GM18907 (cell line): ENCODE data around the gene CRX.
"Not testable (repeated sequence)": the region's sequence is repeated elsewhere in the genome, so short reads cannot be mapped to it uniquely, and the experiment has no call there.

Experiments used
- ATAC-seq: cut with Tn5 transposase; IDR thresholded peaks from one replicate; pipeline ENCODE4 v1.9.1; 2021; ENCODE audit warnings: mild to moderate bottlenecking, moderate library complexity; ENCODE audit not compliant: unreplicated experiment

CRX gene

DNA sequence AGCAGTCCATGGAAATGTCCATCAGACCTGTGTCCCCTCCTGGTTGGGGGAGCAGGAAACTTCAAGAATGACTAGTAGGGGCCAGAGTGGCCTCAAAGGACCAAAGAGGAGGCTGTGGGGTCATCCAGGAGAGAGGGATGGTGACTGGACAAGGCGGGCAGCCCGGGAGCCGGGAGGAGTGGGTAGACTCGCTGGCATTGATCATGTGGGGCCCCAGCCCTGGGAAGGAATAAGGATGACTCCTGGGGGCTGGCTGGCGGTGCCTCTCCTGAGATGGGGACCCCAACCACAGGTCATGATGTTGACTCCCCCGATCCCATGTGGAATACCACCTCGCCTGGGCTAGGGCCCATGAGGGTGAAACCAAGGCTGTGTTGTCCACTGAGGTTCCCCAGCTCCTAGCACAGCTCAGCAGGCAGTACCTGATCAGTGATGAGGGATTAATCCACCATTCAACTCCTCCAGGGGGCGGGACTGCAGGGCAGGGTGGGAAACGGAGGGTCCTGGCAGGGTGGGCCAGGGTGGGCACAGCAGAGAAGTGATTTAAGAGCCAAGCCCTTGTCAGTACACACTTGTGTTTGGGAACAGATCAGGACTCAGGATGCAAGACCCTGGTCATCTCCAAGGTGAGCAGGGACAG is 37.0 kb downstream of the CRX start, which contains the start of gene TPRX2:
Gene TPRX2, plus strand, starts transcription at position 590 of the 640 bp plus-strand sequence. Its CDS starts 12 bp downstream, at position 602.
- not testable (repeated sequence) for ATAC-seq

DNA sequence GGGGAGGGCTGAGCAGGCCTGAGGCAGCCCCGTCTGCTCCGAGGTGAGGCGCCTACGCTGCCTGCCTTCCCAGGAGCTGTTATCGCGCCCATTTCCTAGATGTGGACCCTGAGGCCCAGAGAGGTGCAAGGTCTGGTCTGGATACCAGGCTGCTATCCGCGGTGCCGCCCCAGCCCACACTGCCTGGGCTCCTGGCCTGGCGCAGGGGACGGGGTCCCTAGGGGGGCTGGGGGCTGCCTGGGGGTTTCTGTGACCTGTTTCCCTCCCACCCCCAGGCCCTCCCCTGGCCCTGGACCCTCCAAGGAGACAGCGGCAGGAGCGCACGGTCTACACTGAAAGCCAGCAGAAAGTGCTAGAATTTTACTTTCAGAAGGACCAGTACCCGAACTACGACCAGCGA is 38.1 kb downstream of the CRX start:
- ATAC-seq = not testable (repeated sequence)

DNA sequence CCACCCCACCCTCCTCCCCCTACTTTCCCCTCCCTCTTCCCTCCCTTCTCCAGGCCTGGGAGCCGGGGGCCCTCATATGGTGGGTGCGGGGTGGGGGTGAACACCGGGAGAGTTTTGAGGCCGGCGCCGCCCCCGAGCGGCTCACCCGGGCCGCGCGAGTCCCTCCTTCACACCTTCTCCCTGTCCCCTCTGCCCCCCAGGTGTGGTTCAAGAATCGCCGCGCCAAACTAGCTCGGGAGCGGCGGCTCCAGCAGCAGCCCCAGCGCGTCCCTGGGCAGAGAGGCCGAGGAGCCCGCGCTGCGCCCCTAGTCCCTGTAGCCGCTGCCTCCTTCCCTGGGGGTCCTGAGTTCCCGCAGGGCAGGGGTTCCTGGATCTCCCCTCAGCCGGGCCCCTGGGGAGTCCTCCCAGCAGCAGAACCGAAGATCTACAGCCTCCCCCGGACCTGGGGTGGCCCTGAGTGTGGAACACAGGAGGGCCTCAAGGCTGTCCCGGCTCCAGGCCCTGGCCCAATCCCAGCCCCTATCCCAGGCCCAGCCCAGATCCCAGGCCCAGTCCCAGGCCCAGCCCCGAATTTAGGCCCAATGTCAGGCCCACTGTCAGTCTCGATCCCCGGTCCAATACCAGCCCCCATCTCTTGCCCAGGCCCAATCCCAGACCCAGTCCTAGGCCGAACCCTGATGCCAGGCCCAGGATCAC is 39.0 kb downstream of the CRX start:
- no peak for ATAC-seq

DNA sequence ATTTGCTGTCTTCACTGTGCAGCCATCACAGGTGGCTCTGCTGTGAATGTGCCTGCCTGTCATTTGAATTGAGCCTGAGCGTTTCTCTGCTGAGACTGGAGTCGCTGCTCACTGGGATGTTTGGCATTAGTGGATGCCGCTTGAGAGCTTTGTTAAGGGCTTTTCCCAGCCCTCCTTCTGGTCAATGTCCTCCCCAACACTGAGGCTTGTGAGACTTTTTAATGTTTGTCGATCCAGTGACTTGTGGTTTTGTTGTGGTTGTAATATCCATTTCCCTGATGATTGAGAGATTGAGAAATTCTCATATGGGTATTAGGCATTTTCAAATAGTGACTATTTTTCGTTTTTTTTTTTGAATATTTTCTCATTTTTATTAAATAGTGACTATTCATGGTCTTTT is 39.9 kb downstream of the CRX start:
- ATAC-seq = no peak

DNA sequence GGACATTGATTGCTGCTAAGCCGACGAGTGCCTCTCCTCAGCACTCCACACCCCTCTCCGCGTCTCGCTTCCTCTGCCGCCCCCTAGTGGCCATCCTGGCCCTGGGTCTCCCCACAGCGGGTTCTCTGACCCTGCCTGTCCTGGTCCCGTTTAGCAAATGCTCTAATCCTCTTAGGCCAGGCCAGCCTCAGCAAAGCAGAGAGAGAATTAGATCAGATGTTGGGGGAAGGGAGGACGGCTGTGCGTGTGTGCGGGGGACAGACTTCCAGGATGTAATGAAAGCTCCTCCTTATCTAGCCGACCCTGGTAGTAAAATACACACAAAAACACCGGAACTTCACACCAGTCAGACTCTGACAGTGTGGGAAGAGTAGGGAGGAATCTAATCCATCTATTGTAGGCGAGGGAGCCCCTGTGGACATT is 41.8 kb downstream of the CRX start:
- ATAC-seq = no peak

DNA sequence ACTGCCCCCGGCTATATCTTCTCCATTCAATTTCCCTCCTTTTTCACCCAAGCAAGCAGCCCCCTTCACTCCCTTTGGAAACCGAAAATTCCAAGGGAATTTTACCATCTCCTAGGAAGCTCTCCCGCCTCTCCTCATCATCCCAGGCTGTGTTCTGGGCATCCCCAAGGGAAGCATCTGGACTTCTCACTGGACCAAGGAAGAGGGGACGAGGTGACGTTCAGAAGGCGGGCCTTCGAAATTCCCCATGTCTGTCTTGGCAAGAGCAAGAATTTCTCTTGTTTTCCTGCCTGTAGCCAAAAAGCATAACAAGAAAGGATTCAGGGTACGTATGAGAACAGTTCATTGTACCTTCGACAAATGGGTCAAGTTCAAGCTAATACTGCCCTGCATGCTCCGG is 43.4 kb downstream of the CRX start:
- ATAC-seq = no peak

DNA sequence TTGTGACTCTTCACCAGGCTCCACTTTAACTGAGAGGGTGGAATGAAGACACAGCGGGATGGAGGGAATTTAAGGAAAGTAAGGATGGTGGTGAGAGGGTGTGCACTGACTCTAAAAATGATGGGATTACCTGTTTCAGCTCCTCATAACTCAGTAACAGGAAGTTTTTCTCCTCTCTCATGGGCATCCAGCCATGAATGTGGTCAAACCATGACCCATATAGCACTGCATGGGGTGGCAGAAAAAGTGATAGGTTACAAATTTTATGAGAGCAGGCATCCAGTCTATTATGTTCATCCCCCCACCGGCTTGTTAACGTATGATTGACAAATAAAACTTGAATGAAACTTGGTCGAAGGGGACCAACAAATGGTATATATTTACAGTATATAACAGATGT is 57.2 kb downstream of the CRX start:
- no peak for ATAC-seq

DNA sequence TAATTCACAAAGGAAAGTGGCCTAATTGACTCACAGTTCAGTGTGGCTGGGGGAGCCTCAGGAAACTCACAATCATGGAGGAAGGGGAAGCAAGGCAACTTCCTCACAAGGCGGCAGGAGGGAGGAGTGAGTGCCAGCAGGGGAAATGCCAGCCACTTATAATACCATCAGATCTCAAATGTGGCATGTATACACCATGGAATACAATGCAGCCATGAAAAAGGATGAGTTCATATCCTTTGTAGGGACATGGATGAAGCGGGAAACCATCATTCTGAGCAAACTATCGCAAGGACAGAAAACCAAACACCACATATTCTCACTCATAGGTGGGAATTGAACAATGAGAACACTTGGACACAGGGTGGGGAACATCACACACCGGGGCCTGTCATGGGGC is 57.6 kb downstream of the CRX start:
- not testable (repeated sequence) for ATAC-seq

DNA sequence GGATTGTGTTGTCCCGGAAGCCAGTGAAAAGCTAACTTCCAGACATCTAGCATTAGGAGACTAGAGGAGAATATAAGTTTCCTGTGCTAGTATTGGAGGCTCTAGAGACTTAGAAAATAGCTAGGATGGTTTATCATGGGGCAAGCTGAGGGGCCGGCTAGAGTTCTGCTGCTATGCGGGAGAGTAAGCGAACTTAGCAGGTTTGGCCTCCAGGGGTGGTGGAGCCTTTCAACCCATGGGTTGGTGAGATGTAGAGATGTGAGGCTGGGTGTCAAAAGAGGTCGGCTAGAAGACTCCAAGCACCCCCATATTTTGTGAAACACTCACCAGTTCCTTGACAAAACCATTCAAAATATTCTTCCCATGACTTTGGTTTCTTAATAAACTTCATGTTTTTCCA is 60.0 kb downstream of the CRX start:
- ATAC-seq = no peak

DNA sequence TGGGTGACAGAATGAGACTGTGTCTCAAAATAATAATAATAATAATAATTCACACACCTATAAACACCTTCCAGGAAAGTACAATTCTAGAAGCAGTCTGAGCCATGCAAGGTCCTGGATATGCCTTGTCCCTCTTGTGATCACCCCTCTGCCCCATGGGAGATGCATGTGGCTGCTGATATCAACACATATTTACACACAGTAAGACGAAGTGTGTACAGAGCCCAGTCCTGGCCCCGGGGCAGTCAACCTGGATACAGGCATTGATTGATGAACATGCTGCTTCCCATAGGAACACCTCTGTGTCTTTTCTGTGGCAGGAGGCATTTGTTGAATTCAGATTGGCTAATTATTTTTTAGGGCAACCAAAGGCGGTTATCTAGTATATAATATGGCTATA is 61.2 kb downstream of the CRX start:
- no peak for ATAC-seq

DNA sequence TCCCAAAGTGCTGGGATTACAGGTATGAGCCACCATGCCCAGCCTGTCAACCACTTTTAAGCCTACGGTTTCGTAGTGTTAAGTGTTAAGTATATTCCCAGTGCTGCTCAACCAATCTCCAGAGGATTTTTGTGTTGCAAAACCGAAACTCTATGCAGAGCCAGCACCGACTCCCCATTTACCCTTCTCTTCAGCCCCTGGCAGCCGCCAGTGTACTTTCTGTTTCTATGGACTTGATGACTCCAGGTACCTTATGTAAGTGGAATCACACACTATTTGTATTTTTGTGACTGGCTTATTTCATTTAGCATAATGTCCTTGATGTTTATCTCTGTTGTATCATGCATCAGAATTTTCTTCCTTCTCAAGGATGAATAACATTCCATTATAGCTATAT is 63.3 kb downstream of the CRX start:
- ATAC-seq = no peak

DNA sequence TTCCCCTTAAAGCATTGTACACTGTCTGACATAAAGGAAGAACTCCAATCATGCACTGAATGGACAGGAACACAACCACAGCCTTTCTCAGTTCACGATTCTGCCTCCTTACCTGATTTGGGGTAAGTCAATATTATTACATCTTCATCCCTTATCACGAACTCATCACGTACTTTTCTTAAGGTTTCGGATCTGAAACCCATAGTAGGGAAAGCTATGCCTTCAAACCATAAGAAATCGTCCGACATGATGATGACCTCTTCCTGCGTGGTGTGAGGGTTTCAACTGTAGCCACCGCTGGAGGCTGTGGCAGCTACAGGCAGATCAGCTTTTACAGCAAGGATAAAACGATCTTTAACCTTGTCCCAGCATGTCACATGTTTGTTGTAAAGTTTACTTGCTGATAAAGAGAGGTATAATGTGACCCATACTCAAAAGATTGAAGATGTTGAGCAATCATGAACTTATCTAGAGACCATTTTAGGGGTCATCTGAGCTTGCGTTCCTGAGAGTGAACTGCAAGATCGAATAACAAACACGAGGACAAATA is 64.3 kb downstream of the CRX start, which contains the start of gene SULT2A1:
Gene SULT2A1, minus strand, starts transcription at position 306 of the 550 bp plus-strand sequence. Its CDS starts 58 bp downstream, at position 248.
- ATAC-seq = no peak

DNA sequence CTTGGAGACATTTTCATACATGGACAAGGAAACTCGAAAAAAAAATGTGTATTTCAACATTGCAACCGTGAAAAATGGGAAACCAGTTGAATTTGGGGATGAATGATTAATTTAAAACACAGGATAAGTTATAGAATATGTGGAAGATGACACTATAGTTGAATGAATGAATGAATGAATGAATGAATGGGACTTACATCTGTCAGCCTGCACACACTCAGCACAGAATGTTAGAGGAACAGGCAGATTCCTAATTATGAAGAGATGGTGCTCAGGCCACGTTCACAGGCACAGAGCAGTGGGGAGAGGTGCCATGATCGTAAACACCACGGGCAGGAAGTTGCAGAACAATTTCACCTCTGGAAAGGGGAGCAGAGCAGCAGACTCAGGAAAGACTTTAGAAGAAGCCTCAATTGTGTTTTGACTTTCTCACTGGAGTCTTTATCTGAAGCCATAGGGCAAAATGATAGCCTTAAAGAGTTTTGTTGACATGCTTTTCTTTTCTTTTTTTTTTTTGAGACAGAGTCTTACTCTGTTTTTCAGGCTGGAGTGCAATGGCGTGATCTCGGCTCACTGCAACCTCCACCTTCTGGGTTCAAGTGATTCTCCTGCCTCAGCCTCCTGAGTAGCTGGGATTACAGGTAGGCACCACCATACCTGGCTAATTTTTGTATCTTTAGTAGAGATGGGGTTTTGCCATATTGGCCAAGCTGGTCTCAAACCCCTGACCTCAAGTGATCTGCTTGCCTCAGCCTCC is 69.3 kb downstream of the CRX start:
- ATAC-seq = no peak

DNA sequence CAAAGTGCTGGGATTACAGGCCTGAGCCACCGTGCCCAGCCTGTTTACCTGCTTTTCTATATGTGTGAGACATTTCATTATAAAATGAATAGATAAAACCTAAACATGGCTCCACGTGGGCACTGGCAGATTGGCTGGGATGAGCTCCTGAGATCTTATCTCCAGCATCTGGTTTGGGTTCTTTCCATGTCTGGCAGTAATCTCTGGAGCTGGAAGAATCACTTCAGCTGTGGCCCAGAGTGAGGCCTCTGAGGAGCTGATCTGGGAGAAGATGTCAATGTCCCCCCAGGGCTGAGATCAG is 69.8 kb downstream of the CRX start:
- no peak for ATAC-seq

DNA sequence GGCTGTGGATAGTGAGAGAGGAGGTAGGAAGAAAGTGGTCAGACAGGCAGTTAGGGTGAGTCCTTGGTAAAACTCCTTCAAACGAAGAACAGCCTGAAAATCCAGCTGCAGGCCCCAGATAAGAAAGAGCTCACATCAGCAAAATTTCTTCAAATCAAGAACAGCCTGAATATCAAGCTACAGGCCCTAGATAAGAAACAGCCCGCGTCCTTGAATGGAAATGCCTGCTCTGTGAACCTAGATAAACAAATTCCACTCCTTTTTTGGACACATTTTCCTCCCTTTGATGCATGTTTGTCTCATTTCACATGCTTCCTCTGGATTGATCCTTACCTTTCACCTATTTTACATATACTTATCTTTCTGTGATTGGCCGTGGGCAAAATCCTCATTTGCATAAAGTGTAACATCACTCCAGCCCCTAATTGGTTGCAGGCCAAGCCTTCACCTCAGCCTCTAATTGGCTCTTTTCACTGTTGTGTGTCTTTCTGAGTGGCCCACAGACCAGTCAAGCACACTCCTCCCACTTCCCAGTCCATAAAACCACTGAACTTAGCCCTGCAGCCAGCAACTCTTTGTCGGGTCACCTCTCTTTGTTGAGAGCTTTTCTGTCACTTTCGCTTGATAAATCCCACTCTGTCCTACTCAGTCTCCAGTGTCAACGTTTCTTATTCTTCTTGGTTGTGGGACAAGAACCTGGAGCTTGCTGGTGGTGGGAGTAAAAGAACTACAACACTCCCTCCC is 70.4 kb downstream of the CRX start:
- ATAC-seq = no peak
